B cell (primary cell): ENCODE results near the gene GGACT. TPM values are rescaled to one million over a fixed set of nuclear protein-coding genes. Genes with fewer than 3 reads are reported as not detected.

Experiments used
- ATAC-seq: fragments of 200-7000 bp; cut with Tn5 transposase; one replicate; pipeline ENCODE4 v1.10.0; 2021; ENCODE audit warnings: low read depth, mild to moderate bottlenecking, moderate number of reproducible peaks, moderate library complexity
- CTCF ChIA-PET: fragments of 350-600 bp; sonication (Branson Sonifier 250); formaldehyde crosslinking; loops from one replicate; lab custom pipeline; 2021; ENCODE audit warnings: antibody characterized with exemption, inconsistent platforms; lab: Charles Lee
- POLR2A ChIA-PET: fragments of 350-600 bp; sonication (Branson Sonifier 250); formaldehyde crosslinking; loops from one replicate; lab custom pipeline; 2021; ENCODE audit warnings: antibody characterized with exemption; lab: Charles Lee
- DNase-seq: peaks from one replicate; pipeline ENCODE4 v3.0.0; 2013
- H2AFZ ChIP-seq: 2 replicates; pipeline ENCODE4 v1.6.1; 2012; ENCODE audit warnings: mild to moderate bottlenecking, low read depth, low read length; ENCODE audit not compliant: insufficient read depth, poor library complexity, severe bottlenecking
- H3K27ac ChIP-seq, 2 donors: 1 replicate in 1 of 2; 2 replicates in 1 of 2; pipeline ENCODE4 v1.5.1; 2012 to 2013; ENCODE audit warnings: low read length in 2 of 2, mild to moderate bottlenecking in 2 of 2, moderate library complexity in 1 of 2
- H3K27me3 ChIP-seq, 4 experiments: fragments of 200-600 bp in 1 of 4; sonication (generic) in 1 of 4; replicated peaks in 1 of 4; 1 replicate in 2 of 4; 2 replicates in 2 of 4; pipeline versions ENCODE4 v1.6.1 to v1.7.0; 2013 to 2016; ENCODE audit warnings: low read length in 3 of 4, mild to moderate bottlenecking in 2 of 4, mixed read lengths in 1 of 4, moderate library complexity in 1 of 4; ENCODE audit not compliant: insufficient read depth in 4 of 4, control insufficient read depth in 3 of 4; ENCODE audit errors: control extremely low read depth in 1 of 4
- H3K36me3 ChIP-seq, 2 experiments: replicated peaks in 1 of 2; 1 replicate in 1 of 2; 2 replicates in 1 of 2; pipeline versions ENCODE4 v1.6.1 to v1.7.1; 2013; ENCODE audit warnings: low read length in 1 of 2; ENCODE audit not compliant: insufficient read depth in 2 of 2, control insufficient read depth in 1 of 2; ENCODE audit errors: control extremely low read depth in 1 of 2, extremely low read depth in 1 of 2
- H3K4me1 ChIP-seq, 2 donors: fragments of 200-600 bp in 1 of 2; sonication (generic) in 1 of 2; 1 replicate in 1 of 2; 2 replicates in 1 of 2; pipeline versions ENCODE4 v1.5.1 to v1.6.1; 2013 to 2017; ENCODE audit warnings: low read length in 2 of 2; ENCODE audit not compliant: control insufficient read depth in 2 of 2, insufficient read depth in 2 of 2
- H3K4me2 ChIP-seq: replicated peaks from 2 replicates; pipeline ENCODE3; 2012; ENCODE audit warnings: mild to moderate bottlenecking, low read depth, low read length; ENCODE audit not compliant: poor library complexity, severe bottlenecking
- H3K4me3 ChIP-seq, 5 experiments: fragments of 200-600 bp in 1 of 5; sonication (generic) in 1 of 5; 1 replicate in 3 of 5; 2 replicates in 2 of 5; pipeline versions ENCODE4 v1.5.1 to v1.7.0; 2011 to 2016; ENCODE audit warnings: low read length in 4 of 5, mild to moderate bottlenecking in 4 of 5, low read depth in 2 of 5, control low read depth in 1 of 5, moderate library complexity in 1 of 5; ENCODE audit not compliant: insufficient read depth in 1 of 5; ENCODE audit errors: control extremely low read depth in 1 of 5, extremely low read depth in 1 of 5
- H3K79me2 ChIP-seq: fragments of 200-600 bp; sonication (generic); one replicate; pipeline ENCODE4 v1.6.0; 2016; ENCODE audit warnings: low read length; ENCODE audit not compliant: control insufficient read depth, insufficient read depth
- H3K9ac ChIP-seq: fragments of 200-600 bp; sonication (generic); 2 replicates; pipeline ENCODE4 v1.6.1; 2017; ENCODE audit warnings: mild to moderate bottlenecking, low read length, moderate library complexity
- H3K9me3 ChIP-seq, 3 donors: one replicate each; pipeline versions ENCODE4 v1.6.1 to v1.7.1; 2013; ENCODE audit warnings: low read length in 2 of 3; ENCODE audit not compliant: control insufficient read depth in 2 of 3, insufficient read depth in 1 of 3; ENCODE audit errors: control extremely low read depth in 1 of 3
- H4K20me1 ChIP-seq: 2 replicates; pipeline ENCODE4 v1.6.0; 2012; ENCODE audit warnings: mild to moderate bottlenecking, low read length; ENCODE audit not compliant: insufficient read depth, control insufficient read depth, poor library complexity, severe bottlenecking
- H3K27ac Mint-ChIP-seq: one replicate; pipeline ENCODE4 v1.8.0; 2021; ENCODE audit warnings: mixed read lengths
- H3K27me3 Mint-ChIP-seq: one replicate; pipeline ENCODE4 v1.8.0; 2021; ENCODE audit warnings: mixed read lengths
- H3K4me1 Mint-ChIP-seq: one replicate; pipeline ENCODE4 v1.8.0; 2021; ENCODE audit warnings: mixed read lengths
- H3K4me3 Mint-ChIP-seq: one replicate; pipeline ENCODE4 v1.8.0; 2021; ENCODE audit warnings: mixed read lengths
- H3K9me3 Mint-ChIP-seq: one replicate; pipeline ENCODE4 v1.8.0; 2022; ENCODE audit warnings: mixed read lengths; ENCODE audit not compliant: insufficient read depth
- EZH2 ChIP-seq: IDR thresholded peaks from 2 replicates; pipeline ENCODE4 v1.6.1; 2012; ENCODE audit warnings: borderline replicate concordance, low read depth, mild to moderate bottlenecking, moderate library complexity, low read length; ENCODE audit not compliant: insufficient read depth, poor library complexity, severe bottlenecking
- WGBS: methylation state at CpG from one replicate; pipeline ENCODE4 v1.1.5; 2013; ENCODE audit warnings: missing lambda C conversion rate; ENCODE audit not compliant: insufficient coverage; 5-methylcytosine and 5-hydroxymethylcytosine counted together
- intact Hi-C: fragments of 100-400 bp; cut with micrococcal nuclease; formaldehyde crosslinking; loops from one replicate; pipeline ENCODE4 v1.10.0; 2022
- polyA plus RNA-seq: library from polyadenylated mRNA; depleted of rRNA; stranded (reverse); fragments of >200 nt; gene quantifications from 2 replicates; pipeline ENCODE4 v1.2.3, GENCODE V29; 2012
- total RNA-seq, 2 donors: library from RNA; stranded (reverse); fragments of 120-200 nt in 1 of 2; gene quantifications; 1 replicate in 1 of 2; 2 replicates in 1 of 2; pipeline versions ENCODE4 v1.2.3 to v1.2.4, GENCODE V29; 2013 to 2022
- TF ChIP-seq, protein P1 (sequence below): fragments of 200-600 bp; IDR thresholded peaks from one replicate; pipeline ENCODE4 v1.8.0; 2022; ENCODE audit warnings: antibody characterized with exemption, mild to moderate bottlenecking

GGACT gene
- total and polyA plus RNA-seq, 2 donors (not counting 1 experiment from before 2014, with no cell fraction given) = 3.2 to 3.5 TPM

GRCh38 chr13:100563779-100564178, 24.8 kb downstream of the GGACT start:
- intact Hi-C loops = no loop called here
- no peak overlapping the region for H3K27ac Mint-ChIP-seq
- POLR2A ChIA-PET = no interaction called here
- H3K4me3 ChIP-seq = no peak overlapping the region
- CTCF ChIA-PET = interaction anchor here (1.2 kb wide), 1 partner anchor 9 kb away, joined by 5 read pairs; no protein-coding TSS in a partner anchor
- 92% methylated on average over 4 of the region's 7 CpGs for WGBS
- no peak for DNase-seq
- no peak overlapping the region for H3K4me3 Mint-ChIP-seq
- H3K9me3 ChIP-seq = peaks cover 0 to 10% (median 0%) of the 10 kb centered on the region in 3 donors
- ATAC-seq = no peak
- no peaks in the 10 kb centered on the region for H3K27me3 Mint-ChIP-seq
- no peaks in the 10 kb centered on the region for H3K9me3 Mint-ChIP-seq
- H4K20me1 ChIP-seq = no peaks in the 10 kb centered on the region
- no peaks in the 10 kb centered on the region for H3K36me3 ChIP-seq
- no peaks in the 10 kb centered on the region for H3K27me3 ChIP-seq
- no peak overlapping the region for H3K27ac ChIP-seq
- no peak overlapping the region for H2AFZ ChIP-seq
- H3K4me1 ChIP-seq = no peaks in the 10 kb centered on the region
- no peak overlapping the region for H3K9ac ChIP-seq
- H3K79me2 ChIP-seq = no peaks in the 10 kb centered on the region
- no peak overlapping the region for H3K4me2 ChIP-seq
- TF ChIP-seq, protein P1, sequence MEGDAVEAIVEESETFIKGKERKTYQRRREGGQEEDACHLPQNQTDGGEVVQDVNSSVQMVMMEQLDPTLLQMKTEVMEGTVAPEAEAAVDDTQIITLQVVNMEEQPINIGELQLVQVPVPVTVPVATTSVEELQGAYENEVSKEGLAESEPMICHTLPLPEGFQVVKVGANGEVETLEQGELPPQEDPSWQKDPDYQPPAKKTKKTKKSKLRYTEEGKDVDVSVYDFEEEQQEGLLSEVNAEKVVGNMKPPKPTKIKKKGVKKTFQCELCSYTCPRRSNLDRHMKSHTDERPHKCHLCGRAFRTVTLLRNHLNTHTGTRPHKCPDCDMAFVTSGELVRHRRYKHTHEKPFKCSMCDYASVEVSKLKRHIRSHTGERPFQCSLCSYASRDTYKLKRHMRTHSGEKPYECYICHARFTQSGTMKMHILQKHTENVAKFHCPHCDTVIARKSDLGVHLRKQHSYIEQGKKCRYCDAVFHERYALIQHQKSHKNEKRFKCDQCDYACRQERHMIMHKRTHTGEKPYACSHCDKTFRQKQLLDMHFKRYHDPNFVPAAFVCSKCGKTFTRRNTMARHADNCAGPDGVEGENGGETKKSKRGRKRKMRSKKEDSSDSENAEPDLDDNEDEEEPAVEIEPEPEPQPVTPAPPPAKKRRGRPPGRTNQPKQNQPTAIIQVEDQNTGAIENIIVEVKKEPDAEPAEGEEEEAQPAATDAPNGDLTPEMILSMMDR = no peak
- TF ChIP-seq EZH2 = no peak
- no peaks in the 10 kb centered on the region for H3K4me1 Mint-ChIP-seq

DNA sequence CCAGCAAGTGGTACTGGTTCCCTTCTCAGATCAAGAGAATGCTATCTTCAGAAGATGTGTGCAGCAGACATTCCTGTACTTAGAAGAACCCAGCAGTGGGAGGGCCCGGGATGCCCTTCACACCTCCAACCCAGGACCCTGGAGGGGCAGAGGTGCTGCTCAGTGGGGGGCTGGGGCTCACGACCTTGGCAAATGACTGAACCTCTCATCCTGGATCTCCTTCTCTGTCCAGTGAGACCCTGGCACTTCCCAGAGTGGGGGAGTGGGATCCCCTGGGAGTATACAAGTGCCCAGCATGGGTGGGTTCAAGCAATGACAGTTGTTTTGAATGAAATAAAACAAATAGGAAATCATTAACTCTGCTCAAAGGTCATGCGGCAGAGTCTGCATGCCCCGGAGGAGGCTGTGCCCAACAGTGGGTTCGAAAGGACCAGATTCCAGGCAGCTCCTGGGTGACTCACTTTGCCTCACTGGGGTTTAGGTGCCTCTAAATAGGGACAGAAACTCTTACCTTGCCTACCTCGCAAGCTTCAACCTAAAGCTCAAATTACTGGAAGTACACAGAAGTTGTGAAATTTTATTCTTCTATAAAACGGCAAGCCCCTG, 26.9 kb downstream of the GGACT start:
- Histone ChIP-seq H2AFZ (no peak overlapping the region), H3K27me3 (no peaks in the 10 kb centered on the region), H3K79me2 (no peaks in the 10 kb centered on the region), H3K4me3 (no peak overlapping the region), H3K9ac (no peak overlapping the region), H3K4me2 (no peak overlapping the region), H3K36me3 (no peaks in the 10 kb centered on the region), H4K20me1 (no peaks in the 10 kb centered on the region), H3K9me3 (peaks cover 0 to 10% (median 0%) of the 10 kb centered on the region in 3 donors), H3K27ac (no peak overlapping the region), H3K4me1 (no peaks in the 10 kb centered on the region)
- H3K4me3 Mint-ChIP-seq = no peak overlapping the region
- no peaks in the 10 kb centered on the region for H3K4me1 Mint-ChIP-seq
- CTCF ChIA-PET = interaction anchor here (1.1 to 1.7 kb wide), 2 partner anchors 9 to 11 kb away, joined by 3 to 6 read pairs; no protein-coding TSS in a partner anchor
- no peak for ATAC-seq
- intact Hi-C loops = no loop called here
- H3K27me3 Mint-ChIP-seq = no peaks in the 10 kb centered on the region
- POLR2A ChIA-PET = no interaction called here
- DNase-seq = no peak
- H3K27ac Mint-ChIP-seq = no peak overlapping the region
- H3K9me3 Mint-ChIP-seq = no peaks in the 10 kb centered on the region
- TF ChIP-seq, protein P1 = no peak
- TF ChIP-seq EZH2 = no peak
- 97% methylated on average over 4 of the region's 7 CpGs for WGBS
